HG02938 (cell line): Measurements from ENCODE around the gene USF1.
"Not testable (repeated sequence)": the region's sequence is repeated elsewhere in the genome, so short reads cannot be mapped to it uniquely, and the experiment has no call there.

Experiments
- ATAC-seq: cut with Tn5 transposase; IDR thresholded peaks from one replicate; pipeline ENCODE4 v1.9.1; 2021; ENCODE audit warnings: mild to moderate bottlenecking, moderate library complexity; ENCODE audit not compliant: unreplicated experiment

The USF1 gene

GRCh38 chr1:160992036-160992435, 53.7 kb downstream of the USF1 start:
- not testable (repeated sequence) for ATAC-seq
